ENCODE measurements around the gene HDAC9.

Gene HDAC9

GRCh38 chr7:18675579-18675978, 180.0 kb downstream of the HDAC9 start:
- TF ChIP-seq TAF1 (IDR thresholded peaks at IDR 0.05; ENCODE audit: borderline replicate concordance, insufficient read depth, low read length) (no peak), POLR2AphosphoS5 (IDR thresholded peaks at IDR 0.05; ENCODE audit: low read depth, low read length) (no peak), SIN3A (IDR thresholded peaks at IDR 0.05; ENCODE audit: borderline replicate concordance, insufficient read depth, low read length) (no peak), FOXP2 (optimal IDR thresholded peaks at IDR 0.05; ENCODE audit: borderline replicate concordance, extremely low read depth, extremely low read length, insufficient read depth) (no peak), REST (IDR thresholded peaks at IDR 0.05; ENCODE audit: insufficient read depth in 1 of 2, low read depth in 2 of 2, low read length in 2 of 2) (no peak)

DNA sequence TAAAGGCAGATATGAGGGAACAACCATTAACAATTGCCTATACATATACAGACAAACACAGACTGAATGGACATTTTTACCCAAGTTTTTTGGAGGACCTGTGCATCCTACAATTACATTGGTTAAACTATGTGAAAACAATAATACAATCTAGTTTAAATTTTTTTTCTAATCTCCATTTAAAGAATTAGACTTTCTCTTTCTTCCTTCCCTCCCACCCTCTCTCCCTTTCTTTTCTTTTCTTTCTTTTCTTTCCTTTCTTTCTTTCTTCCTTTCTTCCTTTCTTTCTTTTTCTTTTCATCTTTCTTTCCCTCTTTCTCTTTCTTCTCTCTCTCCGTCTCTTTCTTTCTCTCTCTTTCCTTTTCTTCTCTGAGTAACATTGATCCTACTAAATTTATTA, 183.7 kb downstream of the HDAC9 start:
- no peak for TF ChIP-seq FOXP2 (optimal IDR thresholded peaks at IDR 0.05; ENCODE audit: borderline replicate concordance, extremely low read depth, extremely low read length, insufficient read depth)
- no peak for TF ChIP-seq TAF1 (IDR thresholded peaks at IDR 0.05; ENCODE audit: borderline replicate concordance, insufficient read depth, low read length)
- no peak for TF ChIP-seq SIN3A (IDR thresholded peaks at IDR 0.05; ENCODE audit: borderline replicate concordance, insufficient read depth, low read length)
- TF ChIP-seq POLR2AphosphoS5 (IDR thresholded peaks at IDR 0.05; ENCODE audit: low read depth, low read length): no peak
- no peak for TF ChIP-seq REST (IDR thresholded peaks at IDR 0.05; ENCODE audit: insufficient read depth in 1 of 2, low read depth in 2 of 2, low read length in 2 of 2)

DNA sequence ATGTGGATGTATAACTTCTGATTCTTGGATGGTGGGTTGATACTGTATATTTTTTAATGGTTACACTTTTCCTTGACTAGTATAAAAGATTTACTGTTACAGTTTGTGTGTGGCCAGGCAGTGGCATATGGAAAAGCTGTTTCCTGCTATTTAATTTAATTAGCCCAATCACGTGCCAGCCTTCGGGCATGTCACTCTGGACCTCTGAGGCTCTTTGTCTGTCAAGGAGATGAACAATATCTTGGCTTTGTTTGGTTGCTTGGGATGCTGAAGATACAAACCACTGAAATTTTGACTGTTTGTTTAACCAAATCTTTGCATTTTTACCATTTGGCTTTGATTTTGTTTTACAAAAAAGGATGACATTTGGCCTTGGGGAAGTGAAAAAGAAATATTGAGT, 185.0 kb downstream of the HDAC9 start:
- TF ChIP-seq SIN3A (IDR thresholded peaks at IDR 0.05; ENCODE audit: borderline replicate concordance, insufficient read depth, low read length): no peak
- no peak for TF ChIP-seq POLR2AphosphoS5 (IDR thresholded peaks at IDR 0.05; ENCODE audit: low read depth, low read length)
- TF ChIP-seq TAF1 (IDR thresholded peaks at IDR 0.05; ENCODE audit: borderline replicate concordance, insufficient read depth, low read length): no peak
- TF ChIP-seq REST (IDR thresholded peaks at IDR 0.05; ENCODE audit: insufficient read depth in 1 of 2, low read depth in 2 of 2, low read length in 2 of 2): no peak
- no peak for TF ChIP-seq FOXP2 (optimal IDR thresholded peaks at IDR 0.05; ENCODE audit: borderline replicate concordance, extremely low read depth, extremely low read length, insufficient read depth)

DNA sequence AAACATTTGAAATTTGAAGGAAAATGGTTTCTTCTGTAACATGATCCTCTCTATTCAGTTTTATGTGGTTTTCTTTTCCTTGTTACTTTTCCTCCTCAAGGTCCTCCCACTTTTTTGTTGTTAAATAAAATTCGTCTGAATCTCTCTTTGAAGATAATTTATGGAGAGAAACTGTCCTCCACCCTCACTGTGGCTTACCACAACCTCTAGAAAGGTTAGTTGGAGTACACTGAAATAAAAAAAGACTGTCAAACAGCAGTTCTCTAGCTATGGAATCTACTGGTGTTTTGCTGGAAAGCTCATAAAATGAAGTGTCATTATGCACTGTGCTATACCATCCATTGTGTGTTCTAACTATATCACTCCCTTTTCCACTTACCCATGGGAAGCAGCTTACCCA, 189.4 kb downstream of the HDAC9 start:
- TF ChIP-seq SIN3A (IDR thresholded peaks at IDR 0.05; ENCODE audit: borderline replicate concordance, insufficient read depth, low read length) (no peak), TAF1 (IDR thresholded peaks at IDR 0.05; ENCODE audit: borderline replicate concordance, insufficient read depth, low read length) (no peak), FOXP2 (optimal IDR thresholded peaks at IDR 0.05; ENCODE audit: borderline replicate concordance, extremely low read depth, extremely low read length, insufficient read depth) (no peak), POLR2AphosphoS5 (IDR thresholded peaks at IDR 0.05; ENCODE audit: low read depth, low read length) (no peak), REST (IDR thresholded peaks at IDR 0.05; ENCODE audit: insufficient read depth in 1 of 2, low read depth in 2 of 2, low read length in 2 of 2) (no peak)

DNA sequence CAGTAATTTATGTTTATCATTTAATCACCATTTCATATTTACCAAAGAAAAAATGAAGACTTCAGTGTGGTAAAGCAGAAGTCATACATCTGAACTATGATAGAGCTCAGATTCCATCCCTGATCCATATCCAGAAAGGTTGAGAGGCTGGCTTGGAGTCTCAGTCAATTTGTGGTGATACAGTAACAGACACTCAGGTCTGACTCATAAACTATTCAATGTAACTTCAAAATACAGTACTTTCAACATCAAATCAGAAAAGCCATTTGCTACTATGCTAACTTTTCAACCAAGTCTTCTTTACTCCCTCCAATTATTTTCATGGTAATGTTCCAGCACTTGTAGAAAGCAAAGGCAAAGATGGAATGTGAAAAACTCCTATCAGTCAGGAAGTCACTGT, 190.4 kb downstream of the HDAC9 start:
- TF ChIP-seq TAF1 (IDR thresholded peaks at IDR 0.05; ENCODE audit: borderline replicate concordance, insufficient read depth, low read length): no peak

All from PFSK-1 (cell line).